ENCODE results near the gene ACTR3.
"Not testable (repeated sequence)": the region's sequence is repeated elsewhere in the genome, so short reads cannot be mapped to it uniquely, and the experiment has no call there.

ACTR3 gene

GRCh38 chr2:113930448-113930847 is 40.6 kb downstream of the ACTR3 start:
- no peak for DNase-seq (ENCODE audit: low read depth)
- no peak overlapping the region for H3K4me3 ChIP-seq (replicated peaks; ENCODE audit: low read depth, low read length)
- TF ChIP-seq CTCF (IDR thresholded peaks at IDR 0.05; ENCODE audit: low read length, missing control alignments) = no peak

GRCh38 chr2:113937501-113937900 is 47.6 kb downstream of the ACTR3 start:
- no peak overlapping the region for H3K4me3 ChIP-seq (replicated peaks; ENCODE audit: low read depth, low read length)
- no peak for DNase-seq (ENCODE audit: low read depth)
- TF ChIP-seq CTCF (IDR thresholded peaks at IDR 0.05; ENCODE audit: low read length, missing control alignments) = no peak

GRCh38 chr2:113940891-113941290 is 51.0 kb downstream of the ACTR3 start:
- DNase-seq (ENCODE audit: low read depth) = no peak
- TF ChIP-seq CTCF (IDR thresholded peaks at IDR 0.05; ENCODE audit: low read length, missing control alignments) = no peak

GRCh38 chr2:113945784-113946183 is 55.9 kb downstream of the ACTR3 start:
- H3K4me3 ChIP-seq (replicated peaks; ENCODE audit: low read depth, low read length); DNase-seq (ENCODE audit: low read depth): not testable (repeated sequence)

More at GRCh38 chr2:113940891-113941290, 51.0 kb downstream of the ACTR3 start:
- H3K4me3 ChIP-seq (replicated peaks; ENCODE audit: low read depth, low read length) = no peak overlapping the region

GRCh38 chr2:113950906-113951305 is 61.0 kb downstream of the ACTR3 start:
- H3K4me3 ChIP-seq (replicated peaks; ENCODE audit: low read depth, low read length); DNase-seq (ENCODE audit: low read depth): not testable (repeated sequence)

GRCh38 chr2:113961000-113961399 is 71.1 kb downstream of the ACTR3 start:
- DNase-seq (ENCODE audit: low read depth) = no peak
- no peak overlapping the region for H3K4me3 ChIP-seq (replicated peaks; ENCODE audit: low read depth, low read length)
- TF ChIP-seq CTCF (IDR thresholded peaks at IDR 0.05; ENCODE audit: low read length, missing control alignments) = no peak

GRCh38 chr2:113962692-113963480 is 73.0 kb downstream of the ACTR3 start:
- DNase-seq (ENCODE audit: low read depth) = peak; percentile 70
- no peak for TF ChIP-seq CTCF (IDR thresholded peaks at IDR 0.05; ENCODE audit: low read length, missing control alignments)

GRCh38 chr2:113963965-113964364 is 74.1 kb downstream of the ACTR3 start:
- no peak for DNase-seq (ENCODE audit: low read depth)
- TF ChIP-seq CTCF (IDR thresholded peaks at IDR 0.05; ENCODE audit: low read length, missing control alignments) = no peak
- no peak overlapping the region for H3K4me3 ChIP-seq (replicated peaks; ENCODE audit: low read depth, low read length)

More at GRCh38 chr2:113962692-113963480, 73.0 kb downstream of the ACTR3 start:
- H3K4me3 ChIP-seq (replicated peaks; ENCODE audit: low read depth, low read length) = no peak overlapping the region
